Naive thymus-derived CD4-positive, alpha-beta T cell (primary cell): ENCODE measurements around the gene FCSK. TPM values are rescaled to one million over a fixed set of nuclear protein-coding genes. Genes with fewer than 3 reads are reported as not detected.

Source experiments
- ATAC-seq: fragments of 150-1000 bp; cut with Tn5 transposase; 2 replicates; pipeline ENCODE4 v1.10.0; 2021; ENCODE audit warnings: mild to moderate bottlenecking, moderate library complexity
- CTCF ChIA-PET: fragments of 350-600 bp; sonication (Branson Sonifier 250); formaldehyde crosslinking; loops from one replicate; lab custom pipeline; 2021; ENCODE audit warnings: antibody characterized with exemption; lab: Charles Lee
- POLR2A ChIA-PET: fragments of 350-600 bp; sonication (Branson Sonifier 250); formaldehyde crosslinking; loops from one replicate; lab custom pipeline; 2021; ENCODE audit warnings: antibody characterized with exemption, inconsistent platforms; lab: Charles Lee
- DNase-seq, 9 donors: peaks; one replicate each; pipeline versions ENCODE4 v3.0.0 to v3.0.0-alpha.2; 2020 to 2022; ENCODE audit warnings: mixed read lengths in 1 of 9
- H3K27ac ChIP-seq: one replicate; pipeline ENCODE4 v1.7.0; 2013; ENCODE audit warnings: mild to moderate bottlenecking, low read depth, low read length, moderate library complexity
- H3K27me3 ChIP-seq, 2 donors: one replicate each; pipeline ENCODE4 v1.7.0; 2013; ENCODE audit warnings: low read length in 2 of 2, mild to moderate bottlenecking in 2 of 2, moderate library complexity in 2 of 2; ENCODE audit not compliant: control insufficient read depth in 2 of 2, insufficient read depth in 2 of 2
- H3K36me3 ChIP-seq, 3 experiments: 1 replicate in 2 of 3; 2 replicates in 1 of 3; pipeline ENCODE4 v1.7.0; 2013; ENCODE audit warnings: low read length in 3 of 3, mild to moderate bottlenecking in 3 of 3, moderate library complexity in 1 of 3; ENCODE audit not compliant: insufficient read depth in 3 of 3, control insufficient read depth in 2 of 3
- H3K4me1 ChIP-seq, 2 donors: one replicate each; pipeline ENCODE4 v1.7.0; 2013; ENCODE audit warnings: low read length in 2 of 2, mild to moderate bottlenecking in 2 of 2, moderate library complexity in 1 of 2; ENCODE audit not compliant: control insufficient read depth in 2 of 2, insufficient read depth in 2 of 2
- H3K4me3 ChIP-seq: 2 replicates; pipeline ENCODE4 v1.7.0; 2013; ENCODE audit warnings: mild to moderate bottlenecking, low read length
- H3K9me3 ChIP-seq, 3 experiments: 1 replicate in 2 of 3; 2 replicates in 1 of 3; pipeline ENCODE4 v1.7.0; 2013; ENCODE audit warnings: low read length in 3 of 3; ENCODE audit not compliant: control insufficient read depth in 2 of 3
- H3K27ac Mint-ChIP-seq, 9 donors: one replicate each; pipeline ENCODE4 v1.8.0; 2020 to 2022; ENCODE audit warnings: mixed read lengths in 9 of 9, mild to moderate bottlenecking in 8 of 9, moderate library complexity in 5 of 9, inconsistent platforms in 2 of 9
- H3K27me3 Mint-ChIP-seq, 5 donors: one replicate each; pipeline ENCODE4 v1.8.0; 2021 to 2022; ENCODE audit warnings: mixed read lengths in 5 of 5, mild to moderate bottlenecking in 1 of 5
- H3K36me3 Mint-ChIP-seq, 5 donors: one replicate each; pipeline ENCODE4 v1.8.0; 2020 to 2022; ENCODE audit warnings: mixed read lengths in 5 of 5, mild to moderate bottlenecking in 3 of 5, inconsistent platforms in 1 of 5
- H3K4me1 Mint-ChIP-seq, 7 donors: one replicate each; pipeline ENCODE4 v1.8.0; 2020 to 2022; ENCODE audit warnings: mixed read lengths in 7 of 7, mild to moderate bottlenecking in 3 of 7, inconsistent platforms in 1 of 7
- H3K4me3 Mint-ChIP-seq, 10 donors: one replicate each; pipeline ENCODE4 v1.8.0; 2020 to 2022; ENCODE audit warnings: mild to moderate bottlenecking in 10 of 10, mixed read lengths in 10 of 10, moderate library complexity in 6 of 10, inconsistent platforms in 2 of 10
- H3K9me3 Mint-ChIP-seq, 11 donors: one replicate each; pipeline ENCODE4 v1.8.0; 2020 to 2022; ENCODE audit warnings: mixed read lengths in 11 of 11, mild to moderate bottlenecking in 4 of 11, inconsistent platforms in 1 of 11, moderate library complexity in 1 of 11
- intact Hi-C, 2 donors: fragments of 100-400 bp; cut with micrococcal nuclease; formaldehyde crosslinking; loops; one replicate each; pipeline ENCODE4 v1.15.1; 2023
- polyA plus RNA-seq, 2 donors: library from polyadenylated mRNA; unstranded; fragments of 300-500 nt; fragmentation: Illumina TruSeq; gene quantifications; one replicate each; pipeline ENCODE4 v1.2.3, GENCODE V29; 2021
- total RNA-seq, 6 experiments: library from RNA in 5 of 6; stranded (reverse) in 5 of 6; gene quantifications; 1 replicate in 5 of 6; 2 replicates in 1 of 6; pipeline ENCODE4 v1.2.3 and lab custom pipeline; 2021 to 2026

FCSK gene
- total and polyA plus RNA-seq, 7 experiments from 2014 or later, result 7.5 to 45.2 (median 30.1) TPM

DNA sequence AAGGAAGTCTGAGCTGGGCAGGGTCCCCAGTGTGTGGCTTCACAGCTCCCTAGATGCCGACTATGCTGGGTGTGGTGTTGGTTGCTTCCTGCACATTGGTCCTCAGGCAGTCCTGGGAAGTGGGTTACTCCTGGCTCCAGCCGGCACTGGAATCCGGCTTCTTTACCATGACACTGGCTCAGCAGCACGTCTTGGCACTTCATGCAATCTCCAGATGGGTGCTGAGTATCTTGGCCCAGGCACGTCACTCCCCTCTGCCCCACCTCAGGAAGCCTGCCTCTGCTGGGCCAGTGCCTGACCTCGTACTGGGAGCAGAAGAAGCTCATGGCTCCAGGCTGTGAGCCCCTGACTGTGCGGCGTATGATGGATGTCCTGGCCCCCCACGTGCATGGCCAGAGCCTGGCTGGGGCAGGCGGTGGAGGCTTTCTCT lies 24.5 kb downstream of the FCSK start:
- no peak for ATAC-seq
- H3K4me1 Mint-ChIP-seq, result peaks cover 0 to 21% (median 0%) of the 10 kb centered on the region in 7 donors
- H3K27me3 ChIP-seq, result no peaks in the 10 kb centered on the region
- H3K4me3 ChIP-seq, result no peak overlapping the region
- H3K9me3 Mint-ChIP-seq, result no peaks in the 10 kb centered on the region
- H3K36me3 ChIP-seq, result peaks cover 0 to 91% (median 6%) of the 10 kb centered on the region in 3 experiments
- ChIA-PET POLR2A (interaction anchor here (0.8 kb wide), 1 partner anchor 98 kb away, joined by 3 read pairs; no protein-coding TSS in a partner anchor), CTCF (no interaction called here)
- no peaks in the 10 kb centered on the region for H3K4me1 ChIP-seq
- intact Hi-C loops, result loop anchor here in 1 of 2 donors (5.0 kb wide), 2 partner anchors 82 to 97 kb away; no protein-coding TSS in a partner anchor
- H3K4me3 Mint-ChIP-seq, result no peak overlapping the region
- no peaks in the 10 kb centered on the region for H3K27me3 Mint-ChIP-seq
- H3K36me3 Mint-ChIP-seq, result peaks cover 0 to 17% (median 4%) of the 10 kb centered on the region in 5 donors
- no peak for DNase-seq
- H3K27ac ChIP-seq, result peak overlapping the region; percentile 1
- peak overlapping the region in 3 of 9 donors; percentile 25 to 81 (median 58) for H3K27ac Mint-ChIP-seq
- H3K9me3 ChIP-seq, result no peaks in the 10 kb centered on the region

GRCh38 chr16:70480127-70481105 lies 26.0 kb downstream of the FCSK start:
- peaks cover 0 to 20% (median 4%) of the 10 kb centered on the region in 5 donors for H3K36me3 Mint-ChIP-seq
- no peak overlapping the region for H3K4me3 ChIP-seq
- no peaks in the 10 kb centered on the region for H3K27me3 ChIP-seq
- no peak for ATAC-seq
- H3K9me3 Mint-ChIP-seq, result no peaks in the 10 kb centered on the region
- H3K36me3 ChIP-seq, result peaks cover 0 to 86% (median 6%) of the 10 kb centered on the region in 3 experiments
- no peak overlapping the region for H3K4me3 Mint-ChIP-seq
- H3K9me3 ChIP-seq, result no peaks in the 10 kb centered on the region
- DNase-seq, result no peak
- H3K27ac ChIP-seq, result no peak overlapping the region
- H3K4me1 ChIP-seq, result no peaks in the 10 kb centered on the region
- H3K27me3 Mint-ChIP-seq, result no peaks in the 10 kb centered on the region
- no peak overlapping the region for H3K27ac Mint-ChIP-seq
- ChIA-PET CTCF (no interaction called here), POLR2A (interaction anchor here (0.9 to 1.3 kb wide), 2 partner anchors 10 to 100 kb away, joined by 3 read pairs; no protein-coding TSS in a partner anchor)
- intact Hi-C loops, result no loop called here
- H3K4me1 Mint-ChIP-seq, result peaks cover 0 to 21% (median 0%) of the 10 kb centered on the region in 7 donors

GRCh38 chr16:70481929-70482536 lies 27.6 kb downstream of the FCSK start:
- ATAC-seq (no peak), DNase-seq (no peak)
- Mint-ChIP-seq H3K9me3 (no peaks in the 10 kb centered on the region), H3K27ac (peak overlapping the region in 5 of 9 donors; percentile 7 to 74 (median 54)), H3K27me3 (no peaks in the 10 kb centered on the region), H3K4me1 (peaks cover 0 to 10% (median 0%) of the 10 kb centered on the region in 7 donors), H3K4me3 (no peak overlapping the region), H3K36me3 (peaks cover 0 to 26% (median 4%) of the 10 kb centered on the region in 5 donors)
- Histone ChIP-seq H3K27me3 (no peaks in the 10 kb centered on the region), H3K27ac (no peak overlapping the region), H3K9me3 (no peaks in the 10 kb centered on the region), H3K36me3 (peaks cover 0 to 84% (median 10%) of the 10 kb centered on the region in 3 experiments), H3K4me1 (no peaks in the 10 kb centered on the region), H3K4me3 (no peak overlapping the region)
- ChIA-PET CTCF (no interaction called here), POLR2A (no interaction called here)
- intact Hi-C loops, result no loop called here

- Mint-ChIP-seq H3K27me3 (no peaks in the 10 kb centered on the region), H3K4me1 (peaks cover 0 to 6% (median 0%) of the 10 kb centered on the region in 7 donors), H3K27ac (peak overlapping the region in 2 of 9 donors; percentile 12 to 72), H3K9me3 (no peaks in the 10 kb centered on the region), H3K36me3 (peaks cover 0 to 26% (median 4%) of the 10 kb centered on the region in 5 donors), H3K4me3 (no peak overlapping the region)
- peaks cover 0 to 81% (median 10%) of the 10 kb centered on the region in 3 experiments for H3K36me3 ChIP-seq
- no peak overlapping the region for H3K4me3 ChIP-seq
- intact Hi-C loops, result no loop called here
- no peak for DNase-seq
- no peaks in the 10 kb centered on the region for H3K9me3 ChIP-seq
- H3K4me1 ChIP-seq, result no peaks in the 10 kb centered on the region
- POLR2A ChIA-PET, result no interaction called here
- CTCF ChIA-PET, result no interaction called here
- no peaks in the 10 kb centered on the region for H3K27me3 ChIP-seq
- ATAC-seq, result no peak
- H3K27ac ChIP-seq, result no peak overlapping the region
These were observed 28.2 kb downstream of the FCSK start for GRCh38 chr16:70482624-70483023.

DNA sequence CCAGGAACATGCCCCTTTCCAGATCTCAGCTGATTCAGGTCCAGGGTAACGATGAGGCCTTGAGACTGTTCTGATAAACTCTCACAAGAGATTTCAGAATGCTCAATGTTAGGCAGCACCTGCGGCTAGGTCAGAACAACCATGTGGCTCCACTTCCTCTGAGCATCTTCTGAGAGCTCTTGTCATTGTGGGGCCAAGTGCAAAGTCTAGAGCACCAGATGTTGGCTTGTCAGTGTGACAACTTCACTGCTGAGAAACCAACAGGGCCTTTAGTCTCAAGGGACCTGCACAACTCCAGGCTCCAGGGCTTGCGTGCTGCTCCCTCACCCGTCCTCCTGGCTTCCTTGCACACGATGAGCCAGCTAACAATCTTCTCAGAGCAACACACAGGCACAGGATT lies 29.0 kb downstream of the FCSK start:
- no peak overlapping the region for H3K27ac ChIP-seq
- H3K27me3 Mint-ChIP-seq, result no peaks in the 10 kb centered on the region
- no peak overlapping the region for H3K4me3 Mint-ChIP-seq
- H3K4me1 ChIP-seq, result no peaks in the 10 kb centered on the region
- H3K4me3 ChIP-seq, result no peak overlapping the region
- CTCF ChIA-PET, result no interaction called here
- H3K9me3 Mint-ChIP-seq, result no peaks in the 10 kb centered on the region
- intact Hi-C loops, result no loop called here
- H3K9me3 ChIP-seq, result no peaks in the 10 kb centered on the region
- peaks cover 0 to 26% (median 3%) of the 10 kb centered on the region in 5 donors for H3K36me3 Mint-ChIP-seq
- ATAC-seq, result no peak
- peak overlapping the region in 3 of 9 donors; percentile 28 to 38 (median 28) for H3K27ac Mint-ChIP-seq
- POLR2A ChIA-PET, result interaction anchor here (1.3 kb wide), 1 partner anchor 45 kb away, joined by 3 read pairs; the partner anchor contains the start of gene ST3GAL2
- H3K4me1 Mint-ChIP-seq, result peaks cover 0 to 3% (median 0%) of the 10 kb centered on the region in 7 donors
- DNase-seq, result no peak
- H3K27me3 ChIP-seq, result no peaks in the 10 kb centered on the region
- peaks cover 0 to 73% (median 10%) of the 10 kb centered on the region in 3 experiments for H3K36me3 ChIP-seq

DNA sequence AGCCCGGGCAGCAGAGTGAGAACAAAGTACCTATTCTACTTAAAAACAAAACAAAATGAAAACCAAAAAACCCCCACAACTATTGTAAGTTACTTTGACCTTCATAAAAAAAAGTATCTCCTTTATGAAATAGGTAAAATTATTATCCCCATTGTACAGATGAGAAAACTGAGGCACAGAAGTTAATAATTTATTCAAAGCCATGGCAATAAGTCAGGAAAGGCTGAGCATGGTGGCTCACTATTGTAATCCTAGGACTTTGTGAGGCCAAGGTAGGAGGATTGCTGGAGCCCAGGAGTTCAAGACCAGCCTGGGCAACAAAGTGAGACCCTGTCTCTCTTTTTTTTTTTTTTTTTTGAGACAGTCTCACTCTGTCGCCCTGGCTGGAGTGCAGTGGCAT lies 30.5 kb downstream of the FCSK start:
- no peak for ATAC-seq
- H3K27me3 Mint-ChIP-seq, result no peaks in the 10 kb centered on the region
- ChIA-PET POLR2A (no interaction called here), CTCF (interaction anchor here (0.6 to 0.7 kb wide), 2 partner anchors 81 to 231 kb away, joined by 4 read pairs; no protein-coding TSS in a partner anchor)
- no peak overlapping the region for H3K4me3 Mint-ChIP-seq
- Histone ChIP-seq H3K36me3 (peaks cover 0 to 66% (median 13%) of the 10 kb centered on the region in 3 experiments), H3K4me1 (no peaks in the 10 kb centered on the region), H3K27ac (no peak overlapping the region), H3K27me3 (no peaks in the 10 kb centered on the region), H3K9me3 (no peaks in the 10 kb centered on the region), H3K4me3 (no peak overlapping the region)
- no peaks in the 10 kb centered on the region for H3K4me1 Mint-ChIP-seq
- no peaks in the 10 kb centered on the region for H3K9me3 Mint-ChIP-seq
- H3K36me3 Mint-ChIP-seq, result peaks cover 0 to 26% (median 1%) of the 10 kb centered on the region in 5 donors
- intact Hi-C loops, result no loop called here
- peak overlapping the region in 2 of 9 donors; percentile 8 to 26 for H3K27ac Mint-ChIP-seq
- no peak for DNase-seq
